ENCODE data around the gene CACNA1I. TPM values are rescaled to one million over a fixed set of nuclear protein-coding genes. Genes with fewer than 3 reads are reported as not detected.
"Not testable (repeated sequence)": the region's sequence is repeated elsewhere in the genome, so short reads cannot be mapped to it uniquely, and the experiment has no call there.

CACNA1I gene
- polyA plus RNA-seq, 1 of the 3 experiments (the other 2 are of a cell fraction): not detected

DNA sequence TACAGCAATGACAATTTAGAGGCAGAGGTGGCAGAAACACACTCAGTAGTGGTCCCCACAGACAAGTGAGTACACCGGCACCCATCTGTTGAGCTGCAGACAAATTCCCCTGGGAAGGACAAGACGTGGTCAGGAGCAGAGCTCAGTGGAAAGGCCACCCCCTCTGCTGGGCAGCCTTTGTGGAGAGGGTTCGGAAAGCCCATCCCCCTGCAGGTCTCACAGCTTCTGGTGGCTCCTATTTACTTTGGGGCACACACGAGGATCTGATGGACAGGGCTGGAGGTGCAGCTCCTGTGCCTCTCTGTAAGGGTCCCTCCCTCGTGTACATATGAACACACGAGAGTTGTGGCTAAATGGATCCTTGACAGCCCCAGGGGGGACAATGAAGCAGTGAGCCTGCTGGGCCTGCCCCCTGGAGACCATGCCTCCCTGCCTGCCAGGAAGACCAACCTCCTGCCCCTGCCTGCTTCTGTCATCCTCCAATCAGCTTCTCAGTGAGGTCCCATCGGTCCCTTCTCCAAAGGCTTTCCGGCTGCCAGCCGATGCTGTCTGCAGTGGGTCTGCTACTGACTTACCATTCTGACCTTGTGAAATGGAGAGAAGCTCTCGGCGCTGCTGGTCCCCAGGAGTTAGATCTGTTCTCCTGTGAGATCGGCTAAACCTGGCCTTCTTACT is 161.5 kb downstream of the CACNA1I start:
- H4K20me1 ChIP-seq (ENCODE audit: insufficient read depth): no peaks in the 10 kb centered on the region
- TF ChIP-seq EP300 (IDR thresholded peaks at IDR 0.05; ENCODE audit: borderline replicate concordance in 1 of 2, low read depth in 1 of 2, low read length in 1 of 2): no peak
- no peak for TF ChIP-seq YY1 (IDR thresholded peaks at IDR 0.05; ENCODE audit: low read depth)
- TF ChIP-seq, protein P1, sequence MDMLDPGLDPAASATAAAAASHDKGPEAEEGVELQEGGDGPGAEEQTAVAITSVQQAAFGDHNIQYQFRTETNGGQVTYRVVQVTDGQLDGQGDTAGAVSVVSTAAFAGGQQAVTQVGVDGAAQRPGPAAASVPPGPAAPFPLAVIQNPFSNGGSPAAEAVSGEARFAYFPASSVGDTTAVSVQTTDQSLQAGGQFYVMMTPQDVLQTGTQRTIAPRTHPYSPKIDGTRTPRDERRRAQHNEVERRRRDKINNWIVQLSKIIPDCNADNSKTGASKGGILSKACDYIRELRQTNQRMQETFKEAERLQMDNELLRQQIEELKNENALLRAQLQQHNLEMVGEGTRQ (IDR thresholded peaks at IDR 0.05; ENCODE audit: borderline replicate concordance, low read depth, low read length): no peak
- no peak for DNase-seq
- H3K79me2 ChIP-seq (ENCODE audit: insufficient read depth): no peaks in the 10 kb centered on the region
- H3K9ac ChIP-seq: no peak overlapping the region
- no peak overlapping the region for H3K4me2 ChIP-seq
- no peaks in the 10 kb centered on the region for H3K9me3 ChIP-seq
- ChIA-PET POLR2A (no interaction called here), CTCF (no interaction called here)
- no peaks in the 10 kb centered on the region for H3K9me2 ChIP-seq
- no peak overlapping the region for H3K4me3 ChIP-seq (ENCODE audit: low read depth in 2 of 2, low read length in 1 of 2)
- H2AFZ ChIP-seq (ENCODE audit: low read depth): no peak overlapping the region
- H3K4me1 ChIP-seq (ENCODE audit: control insufficient read depth in 1 of 2, insufficient read depth in 2 of 2, low read depth in 1 of 2, low read length in 1 of 2): no peaks in the 10 kb centered on the region
- H3F3A ChIP-seq (replicated peaks; ENCODE audit: insufficient read depth): no peaks in the 10 kb centered on the region
- no peak overlapping the region for H3K27ac ChIP-seq (ENCODE audit: low read depth in 2 of 2, low read length in 1 of 2)
- H3K36me3 ChIP-seq (replicated peaks in 1 of 2; ENCODE audit: control insufficient read depth in 1 of 2, insufficient read depth in 2 of 2, low read length in 1 of 2): no peaks in the 10 kb centered on the region
- H3K27me3 ChIP-seq (ENCODE audit: insufficient read depth): no peaks in the 10 kb centered on the region
- WGBS (ENCODE audit: low lambda C conversion rate): 83% methylated on average over 1 of the region's 12 CpGs

DNA sequence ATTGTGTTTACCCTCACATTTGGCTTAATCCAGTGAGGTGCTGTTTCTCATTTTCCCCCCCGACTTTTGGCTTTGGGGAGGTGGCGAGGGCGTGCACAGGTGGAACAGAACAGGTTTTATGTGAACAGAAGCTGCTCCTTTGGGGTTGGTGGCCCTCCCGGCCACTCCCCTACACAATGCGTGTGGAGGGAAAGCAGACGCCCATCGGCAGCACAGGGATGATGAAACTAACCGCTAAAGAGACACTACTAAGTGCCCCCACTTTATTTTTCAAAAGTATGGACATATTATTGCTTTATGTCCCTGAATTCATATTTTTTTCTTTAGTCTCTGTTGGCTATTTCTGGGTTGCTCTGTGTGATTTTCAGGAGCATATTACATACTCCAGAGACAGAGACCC is 162.1 kb downstream of the CACNA1I start:
- ChIA-PET CTCF (no interaction called here), POLR2A (no interaction called here)
- Histone ChIP-seq H3K4me3 (ENCODE audit: low read depth in 2 of 2, low read length in 1 of 2) (no peak overlapping the region), H3K79me2 (ENCODE audit: insufficient read depth) (no peaks in the 10 kb centered on the region), H3K9me2 (no peaks in the 10 kb centered on the region), H3F3A (replicated peaks; ENCODE audit: insufficient read depth) (no peaks in the 10 kb centered on the region), H3K36me3 (replicated peaks in 1 of 2; ENCODE audit: control insufficient read depth in 1 of 2, insufficient read depth in 2 of 2, low read length in 1 of 2) (no peaks in the 10 kb centered on the region), H2AFZ (ENCODE audit: low read depth) (no peak overlapping the region), H3K4me1 (ENCODE audit: control insufficient read depth in 1 of 2, insufficient read depth in 2 of 2, low read depth in 1 of 2, low read length in 1 of 2) (no peaks in the 10 kb centered on the region), H4K20me1 (ENCODE audit: insufficient read depth) (no peaks in the 10 kb centered on the region), H3K27me3 (ENCODE audit: insufficient read depth) (no peaks in the 10 kb centered on the region), H3K9me3 (no peaks in the 10 kb centered on the region), H3K4me2 (no peak overlapping the region), H3K27ac (ENCODE audit: low read depth in 2 of 2, low read length in 1 of 2) (no peak overlapping the region), H3K9ac (no peak overlapping the region)
- WGBS (ENCODE audit: low lambda C conversion rate): 17% methylated on average over 2 of the region's 8 CpGs
- no peak for DNase-seq
- TF ChIP-seq FOSL2 (IDR thresholded peaks at IDR 0.05; ENCODE audit: borderline replicate concordance, low read depth) (no peak), ELF1 (IDR thresholded peaks at IDR 0.05) (no peak), TAF1 (IDR thresholded peaks at IDR 0.05; ENCODE audit: borderline replicate concordance, low read depth, low read length) (no peak)

DNA sequence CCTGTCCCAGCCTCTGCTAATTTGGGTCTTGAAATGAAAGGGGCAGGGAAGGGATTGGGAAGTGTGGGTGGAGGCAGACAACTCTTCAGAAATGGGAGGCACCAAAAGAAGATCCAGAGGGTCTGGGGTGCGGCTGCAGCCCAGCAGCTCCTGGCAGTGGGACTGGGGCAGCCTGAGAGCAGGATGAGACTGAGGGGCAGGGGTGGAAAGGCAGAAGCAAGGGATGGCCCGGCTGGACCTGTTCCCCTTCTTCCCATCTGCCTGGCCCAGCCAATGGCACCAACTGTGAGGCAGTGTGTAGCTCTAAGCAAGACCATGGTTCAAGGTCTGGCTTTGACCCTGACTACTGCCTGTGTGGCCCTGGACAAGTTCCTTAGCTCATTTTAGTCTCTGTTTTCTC is 162.6 kb downstream of the CACNA1I start:
- Histone ChIP-seq H3K9me3 (no peaks in the 10 kb centered on the region), H3K79me2 (ENCODE audit: insufficient read depth) (no peaks in the 10 kb centered on the region), H3K4me3 (ENCODE audit: low read depth in 2 of 2, low read length in 1 of 2) (no peak overlapping the region), H3K27ac (ENCODE audit: low read depth in 2 of 2, low read length in 1 of 2) (no peak overlapping the region), H3K9me2 (no peaks in the 10 kb centered on the region), H3K4me2 (no peak overlapping the region), H2AFZ (ENCODE audit: low read depth) (no peak overlapping the region), H3K36me3 (replicated peaks in 1 of 2; ENCODE audit: control insufficient read depth in 1 of 2, insufficient read depth in 2 of 2, low read length in 1 of 2) (no peaks in the 10 kb centered on the region), H3K9ac (no peak overlapping the region), H3K4me1 (ENCODE audit: control insufficient read depth in 1 of 2, insufficient read depth in 2 of 2, low read depth in 1 of 2, low read length in 1 of 2) (no peaks in the 10 kb centered on the region), H3K27me3 (ENCODE audit: insufficient read depth) (no peaks in the 10 kb centered on the region), H4K20me1 (ENCODE audit: insufficient read depth) (no peaks in the 10 kb centered on the region), H3F3A (replicated peaks; ENCODE audit: insufficient read depth) (no peaks in the 10 kb centered on the region)
- no CpG with 5 or more reads among the region's 2 CpGs for WGBS (ENCODE audit: low lambda C conversion rate)
- CTCF ChIA-PET: no interaction called here
- DNase-seq: no peak
- POLR2A ChIA-PET: no interaction called here
- TF ChIP-seq, protein P2, sequence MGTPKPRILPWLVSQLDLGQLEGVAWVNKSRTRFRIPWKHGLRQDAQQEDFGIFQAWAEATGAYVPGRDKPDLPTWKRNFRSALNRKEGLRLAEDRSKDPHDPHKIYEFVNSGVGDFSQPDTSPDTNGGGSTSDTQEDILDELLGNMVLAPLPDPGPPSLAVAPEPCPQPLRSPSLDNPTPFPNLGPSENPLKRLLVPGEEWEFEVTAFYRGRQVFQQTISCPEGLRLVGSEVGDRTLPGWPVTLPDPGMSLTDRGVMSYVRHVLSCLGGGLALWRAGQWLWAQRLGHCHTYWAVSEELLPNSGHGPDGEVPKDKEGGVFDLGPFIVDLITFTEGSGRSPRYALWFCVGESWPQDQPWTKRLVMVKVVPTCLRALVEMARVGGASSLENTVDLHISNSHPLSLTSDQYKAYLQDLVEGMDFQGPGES (IDR thresholded peaks at IDR 0.05; ENCODE audit: low read depth, low read length): no peak
- TF ChIP-seq FOSL2 (IDR thresholded peaks at IDR 0.05; ENCODE audit: borderline replicate concordance, low read depth) (no peak), NRF1 (IDR thresholded peaks at IDR 0.05; ENCODE audit: low read depth, low read length) (no peak), EP300 (IDR thresholded peaks at IDR 0.05; ENCODE audit: borderline replicate concordance in 1 of 2, low read depth in 1 of 2, low read length in 1 of 2) (no peak)
- TF ChIP-seq, protein P3, sequence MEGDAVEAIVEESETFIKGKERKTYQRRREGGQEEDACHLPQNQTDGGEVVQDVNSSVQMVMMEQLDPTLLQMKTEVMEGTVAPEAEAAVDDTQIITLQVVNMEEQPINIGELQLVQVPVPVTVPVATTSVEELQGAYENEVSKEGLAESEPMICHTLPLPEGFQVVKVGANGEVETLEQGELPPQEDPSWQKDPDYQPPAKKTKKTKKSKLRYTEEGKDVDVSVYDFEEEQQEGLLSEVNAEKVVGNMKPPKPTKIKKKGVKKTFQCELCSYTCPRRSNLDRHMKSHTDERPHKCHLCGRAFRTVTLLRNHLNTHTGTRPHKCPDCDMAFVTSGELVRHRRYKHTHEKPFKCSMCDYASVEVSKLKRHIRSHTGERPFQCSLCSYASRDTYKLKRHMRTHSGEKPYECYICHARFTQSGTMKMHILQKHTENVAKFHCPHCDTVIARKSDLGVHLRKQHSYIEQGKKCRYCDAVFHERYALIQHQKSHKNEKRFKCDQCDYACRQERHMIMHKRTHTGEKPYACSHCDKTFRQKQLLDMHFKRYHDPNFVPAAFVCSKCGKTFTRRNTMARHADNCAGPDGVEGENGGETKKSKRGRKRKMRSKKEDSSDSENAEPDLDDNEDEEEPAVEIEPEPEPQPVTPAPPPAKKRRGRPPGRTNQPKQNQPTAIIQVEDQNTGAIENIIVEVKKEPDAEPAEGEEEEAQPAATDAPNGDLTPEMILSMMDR (IDR thresholded peaks at IDR 0.05): no peak

DNA sequence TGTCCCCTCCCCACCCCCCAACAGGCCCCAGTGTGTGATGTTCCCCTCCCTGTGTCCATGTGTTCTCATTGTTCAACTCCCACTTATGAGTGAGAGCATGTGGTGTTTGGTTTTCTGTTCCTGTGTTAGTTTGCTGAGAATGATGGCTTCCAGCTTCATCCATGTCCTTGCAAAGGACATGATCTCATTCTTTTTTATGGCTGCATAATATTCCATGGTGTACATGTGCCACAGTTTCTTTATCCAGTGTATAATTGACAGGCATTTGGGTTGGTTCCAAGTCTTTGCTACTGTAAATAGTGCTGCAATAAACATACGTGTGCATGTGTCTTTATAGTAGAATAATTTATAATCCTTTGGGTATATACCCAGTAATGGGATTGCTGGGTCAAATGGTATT is 163.5 kb downstream of the CACNA1I start:
- H3K27me3 ChIP-seq (ENCODE audit: insufficient read depth); H4K20me1 ChIP-seq (ENCODE audit: insufficient read depth); H3K36me3 ChIP-seq (replicated peaks in 1 of 2; ENCODE audit: control insufficient read depth in 1 of 2, insufficient read depth in 2 of 2, low read length in 1 of 2); H3K9me2 ChIP-seq; H3K9me3 ChIP-seq; H3F3A ChIP-seq (replicated peaks; ENCODE audit: insufficient read depth); H3K27ac ChIP-seq (ENCODE audit: low read depth in 2 of 2, low read length in 1 of 2); CTCF ChIA-PET; H3K4me1 ChIP-seq (ENCODE audit: control insufficient read depth in 1 of 2, insufficient read depth in 2 of 2, low read depth in 1 of 2, low read length in 1 of 2); H3K4me2 ChIP-seq; POLR2A ChIA-PET; H3K4me3 ChIP-seq (ENCODE audit: low read depth in 2 of 2, low read length in 1 of 2); DNase-seq; H3K79me2 ChIP-seq (ENCODE audit: insufficient read depth); H2AFZ ChIP-seq (ENCODE audit: low read depth); H3K9ac ChIP-seq: not testable (repeated sequence)
- WGBS (ENCODE audit: low lambda C conversion rate): 44% methylated on average over 1 of the region's 1 CpG

Measured in SK-N-SH (cell line).